OCI-LY1 (cell line): ENCODE results near the gene VMA21.
A peak's percentile ranks its signal among the peaks of the same experiment; 100 is the strongest.

Source experiments
- H2AFZ ChIP-seq: fragments of 200-600 bp; sonication (generic), shearing (Covaris generic); 2 replicates; pipeline ENCODE4 v1.6.0; 2014; ENCODE audit warnings: antibody characterized with exemption, mild to moderate bottlenecking, low read length
- H3F3A ChIP-seq: fragments of 200-600 bp; sonication (generic), shearing (Covaris generic); 2 replicates; pipeline ENCODE4 v1.6.0; 2014; ENCODE audit warnings: mild to moderate bottlenecking, antibody characterized with exemption, low read length, moderate library complexity; ENCODE audit not compliant: insufficient read depth
- H3K27ac ChIP-seq: fragments of 200-600 bp; sonication (generic); 2 replicates; pipeline ENCODE4 v1.5.1; 2014; ENCODE audit warnings: low read length, mixed run types, mild to moderate bottlenecking, low read depth; ENCODE audit not compliant: poor library complexity, severe bottlenecking
- H3K27me3 ChIP-seq: fragments of 200-600 bp; sonication (generic); 2 replicates; pipeline ENCODE4 v1.6.0; 2014; ENCODE audit warnings: antibody characterized with exemption, mild to moderate bottlenecking, low read length, moderate library complexity; ENCODE audit not compliant: insufficient read depth
- H3K36me3 ChIP-seq: fragments of 200-600 bp; sonication (generic); 2 replicates; pipeline ENCODE4 v1.6.1; 2014; ENCODE audit warnings: mild to moderate bottlenecking, antibody characterized with exemption, low read length, moderate library complexity, mixed read lengths; ENCODE audit not compliant: insufficient read depth
- H3K4me1 ChIP-seq: fragments of 200-600 bp; sonication (generic); 2 replicates; pipeline ENCODE4 v1.5.1; 2014; ENCODE audit warnings: mild to moderate bottlenecking, low read length, moderate library complexity; ENCODE audit not compliant: insufficient read depth, severe bottlenecking
- H3K4me2 ChIP-seq: fragments of 200-600 bp; sonication (generic), shearing (Covaris generic); 2 replicates; pipeline ENCODE4 v1.6.1; 2014; ENCODE audit warnings: low read length
- H3K4me3 ChIP-seq: fragments of 200-600 bp; sonication (generic); 2 replicates; pipeline ENCODE4 v1.5.1; 2014; ENCODE audit warnings: low read length, low read depth, mild to moderate bottlenecking, mixed read lengths; ENCODE audit not compliant: poor library complexity, severe bottlenecking
- H3K79me2 ChIP-seq: fragments of 200-600 bp; shearing (Covaris generic); 2 replicates; pipeline ENCODE4 v1.6.1; 2016; ENCODE audit warnings: mixed run types, low read length, mixed read lengths; ENCODE audit not compliant: insufficient read depth
- H3K9ac ChIP-seq: fragments of 200-600 bp; sonication (generic), shearing (Covaris generic); 2 replicates; pipeline ENCODE4 v1.6.1; 2014; ENCODE audit warnings: mild to moderate bottlenecking, low read length, mixed read lengths
- H3K9me2 ChIP-seq: fragments of 200-600 bp; sonication (generic), shearing (Covaris generic); 2 replicates; pipeline ENCODE4 v1.6.1; 2014; ENCODE audit warnings: low read depth, mild to moderate bottlenecking, low read length, mixed read lengths
- H3K9me3 ChIP-seq: fragments of 200-600 bp; shearing (Covaris generic); 2 replicates; pipeline ENCODE4 v1.6.1; 2014; ENCODE audit warnings: low read length, mixed read lengths
- H4K20me1 ChIP-seq: fragments of 200-600 bp; sonication (generic), shearing (Covaris generic); 2 replicates; pipeline ENCODE4 v1.6.0; 2016; ENCODE audit warnings: mild to moderate bottlenecking, low read length; ENCODE audit not compliant: insufficient read depth
- CTCF ChIP-seq: fragments of 200-600 bp; sonication (generic), shearing (Covaris generic); IDR thresholded peaks from 2 replicates; pipeline ENCODE4 v1.5.1; 2017; ENCODE audit warnings: mild to moderate bottlenecking, antibody characterized with exemption, low read length, moderate library complexity, mixed read lengths
- EZH2 ChIP-seq: fragments of 200-600 bp; sonication (generic), shearing (Covaris generic); IDR thresholded peaks from 2 replicates; pipeline ENCODE4 v1.8.0; 2017; ENCODE audit warnings: borderline replicate concordance, mixed run types, mild to moderate bottlenecking, antibody characterized with exemption, low read length, moderate library complexity, mixed read lengths

VMA21 gene, protein sequence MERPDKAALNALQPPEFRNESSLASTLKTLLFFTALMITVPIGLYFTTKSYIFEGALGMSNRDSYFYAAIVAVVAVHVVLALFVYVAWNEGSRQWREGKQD

GRCh38 chrX:151396825-151397740 is at the start of gene VMA21:
Gene VMA21 (plus strand): TSS chrX:151397206. CDS start chrX:151397309, 103 bp downstream.
- Histone ChIP-seq H3K79me2 (peaks cover 50% of the 10 kb centered on the region), H3K4me1 (peaks cover 61% of the 10 kb centered on the region), H3K4me2 (peak within 1 kb of the TSS; percentile 97), H3K9ac (peak within 1 kb of the TSS; percentile 99), H3K9me2 (no peaks in the 10 kb centered on the region), H3K36me3 (peaks cover 5% of the 10 kb centered on the region), H2AFZ (no peak within 1 kb of the TSS), H3K9me3 (no peaks in the 10 kb centered on the region), H3K27me3 (no peaks in the 10 kb centered on the region), H3K4me3 (peak within 1 kb of the TSS; percentile 99), H4K20me1 (no peaks in the 10 kb centered on the region), H3F3A (no peaks in the 10 kb centered on the region), H3K27ac (peak within 1 kb of the TSS; percentile 97)
- TF ChIP-seq CTCF (no peak), EZH2 (no peak)

- Histone ChIP-seq H3K36me3 (no peaks in the 10 kb centered on the region), H3K4me1 (no peaks in the 10 kb centered on the region), H3K27me3 (no peaks in the 10 kb centered on the region), H3K9me3 (no peaks in the 10 kb centered on the region), H3K79me2 (no peaks in the 10 kb centered on the region), H2AFZ (no peak overlapping the region), H3F3A (no peaks in the 10 kb centered on the region), H4K20me1 (no peaks in the 10 kb centered on the region), H3K4me3 (no peak overlapping the region), H3K27ac (no peak overlapping the region), H3K4me2 (no peak overlapping the region), H3K9ac (no peak overlapping the region), H3K9me2 (no peaks in the 10 kb centered on the region)
- TF ChIP-seq CTCF (no peak), EZH2 (no peak)
Observed at GRCh38 chrX:151359341-151359740, 37.7 kb upstream of the VMA21 start.

GRCh38 chrX:151359931-151360871 is 36.8 kb upstream of the VMA21 start:
- no peaks in the 10 kb centered on the region for H3F3A ChIP-seq
- H3K4me2 ChIP-seq, result no peak overlapping the region
- H3K4me3 ChIP-seq, result no peak overlapping the region
- no peaks in the 10 kb centered on the region for H3K36me3 ChIP-seq
- H3K79me2 ChIP-seq, result no peaks in the 10 kb centered on the region
- H4K20me1 ChIP-seq, result no peaks in the 10 kb centered on the region
- no peaks in the 10 kb centered on the region for H3K27me3 ChIP-seq
- no peak overlapping the region for H3K27ac ChIP-seq
- no peaks in the 10 kb centered on the region for H3K9me2 ChIP-seq
- no peaks in the 10 kb centered on the region for H3K9me3 ChIP-seq
- peak; percentile 57 for TF ChIP-seq CTCF
- TF ChIP-seq EZH2, result no peak
- no peaks in the 10 kb centered on the region for H3K4me1 ChIP-seq
- no peak overlapping the region for H3K9ac ChIP-seq
- H2AFZ ChIP-seq, result no peak overlapping the region
